Measurements from ENCODE around the gene ST3GAL3. TPM values are rescaled to one million over a fixed set of nuclear protein-coding genes. Genes with fewer than 3 reads are reported as not detected.

ST3GAL3 gene
- total RNA-seq, 1 donor from 2014 or later = 11.4 TPM

- no peak overlapping the region for H3K27ac Mint-ChIP-seq (ENCODE audit: unreplicated experiment)
- FAIRE-seq = no peak
- no peaks in the 10 kb centered on the region for H3K36me3 Mint-ChIP-seq (ENCODE audit: low read depth, unreplicated experiment)
- no peak for TF ChIP-seq EZH2 (IDR thresholded peaks at IDR 0.05; ENCODE audit: insufficient read depth, low read length)
- no peak for TF ChIP-seq CTCF (IDR thresholded peaks at IDR 0.05; ENCODE audit: insufficient read depth, low read depth, low read length)
- no peak overlapping the region for H3K27ac ChIP-seq (ENCODE audit: low read depth, low read length)
- H3K4me1 ChIP-seq (ENCODE audit: insufficient read depth, low read length) = peaks cover 10% of the 10 kb centered on the region
- H3K4me3 Mint-ChIP-seq (ENCODE audit: unreplicated experiment) = no peak overlapping the region
- H3K9me3 ChIP-seq (ENCODE audit: insufficient read depth, low read depth, low read length) = no peaks in the 10 kb centered on the region
- no peaks in the 10 kb centered on the region for H3K27me3 Mint-ChIP-seq (ENCODE audit: low read depth, unreplicated experiment)
- no peak overlapping the region for H3K4me3 ChIP-seq (ENCODE audit: insufficient read depth, low read depth, low read length)
- H3K27me3 ChIP-seq (ENCODE audit: insufficient read depth, low read length) = no peaks in the 10 kb centered on the region
- H3K36me3 ChIP-seq (ENCODE audit: insufficient read depth, low read length) = no peaks in the 10 kb centered on the region
- H2AFZ ChIP-seq (ENCODE audit: low read depth, low read length) = no peak overlapping the region
- no peak overlapping the region for H3K4me2 ChIP-seq (ENCODE audit: low read length)
- H3K79me2 ChIP-seq (ENCODE audit: insufficient read depth, low read length) = no peaks in the 10 kb centered on the region
- DNase-seq (ENCODE audit: low read depth) = no peak
- H4K20me1 ChIP-seq (ENCODE audit: insufficient read depth, low read length) = peaks cover 33% of the 10 kb centered on the region
- H3K9ac ChIP-seq (ENCODE audit: low read length) = no peak overlapping the region
- H3K4me1 Mint-ChIP-seq (ENCODE audit: low read depth, unreplicated experiment) = no peaks in the 10 kb centered on the region
- no peaks in the 10 kb centered on the region for H3K9me3 Mint-ChIP-seq (ENCODE audit: unreplicated experiment)
Observed at GRCh38 chr1:43874716-43875115, 167.4 kb downstream of the ST3GAL3 start.

- Histone ChIP-seq H3K9ac (ENCODE audit: low read length) (no peak overlapping the region), H3K27me3 (ENCODE audit: insufficient read depth, low read length) (no peaks in the 10 kb centered on the region), H3K4me3 (ENCODE audit: insufficient read depth, low read depth, low read length) (no peak overlapping the region), H3K4me1 (ENCODE audit: insufficient read depth, low read length) (peaks cover 11% of the 10 kb centered on the region), H2AFZ (ENCODE audit: low read depth, low read length) (no peak overlapping the region), H3K79me2 (ENCODE audit: insufficient read depth, low read length) (no peaks in the 10 kb centered on the region), H4K20me1 (ENCODE audit: insufficient read depth, low read length) (peaks cover 34% of the 10 kb centered on the region), H3K4me2 (ENCODE audit: low read length) (no peak overlapping the region), H3K9me3 (ENCODE audit: insufficient read depth, low read depth, low read length) (no peaks in the 10 kb centered on the region), H3K27ac (ENCODE audit: low read depth, low read length) (no peak overlapping the region), H3K36me3 (ENCODE audit: insufficient read depth, low read length) (no peaks in the 10 kb centered on the region)
- no peak for DNase-seq (ENCODE audit: low read depth)
- H3K36me3 Mint-ChIP-seq (ENCODE audit: low read depth, unreplicated experiment) = no peaks in the 10 kb centered on the region
- no peaks in the 10 kb centered on the region for H3K9me3 Mint-ChIP-seq (ENCODE audit: unreplicated experiment)
- TF ChIP-seq EZH2 (IDR thresholded peaks at IDR 0.05; ENCODE audit: insufficient read depth, low read length) (no peak), CTCF (IDR thresholded peaks at IDR 0.05; ENCODE audit: insufficient read depth, low read depth, low read length) (no peak)
- H3K27me3 Mint-ChIP-seq (ENCODE audit: low read depth, unreplicated experiment) = no peaks in the 10 kb centered on the region
- no peak overlapping the region for H3K4me3 Mint-ChIP-seq (ENCODE audit: unreplicated experiment)
- no peak overlapping the region for H3K27ac Mint-ChIP-seq (ENCODE audit: unreplicated experiment)
- H3K4me1 Mint-ChIP-seq (ENCODE audit: low read depth, unreplicated experiment) = no peaks in the 10 kb centered on the region
- no peak for FAIRE-seq
Observed at GRCh38 chr1:43875331-43875730, 168.0 kb downstream of the ST3GAL3 start.

- H3K4me1 Mint-ChIP-seq (ENCODE audit: low read depth, unreplicated experiment) = no peaks in the 10 kb centered on the region
- no peak overlapping the region for H3K4me2 ChIP-seq (ENCODE audit: low read length)
- peaks cover 11% of the 10 kb centered on the region for H3K4me1 ChIP-seq (ENCODE audit: insufficient read depth, low read length)
- H3K27me3 ChIP-seq (ENCODE audit: insufficient read depth, low read length) = no peaks in the 10 kb centered on the region
- H4K20me1 ChIP-seq (ENCODE audit: insufficient read depth, low read length) = peaks cover 30% of the 10 kb centered on the region
- no peak overlapping the region for H3K27ac Mint-ChIP-seq (ENCODE audit: unreplicated experiment)
- no peaks in the 10 kb centered on the region for H3K36me3 ChIP-seq (ENCODE audit: insufficient read depth, low read length)
- no peak overlapping the region for H3K27ac ChIP-seq (ENCODE audit: low read depth, low read length)
- no peak overlapping the region for H2AFZ ChIP-seq (ENCODE audit: low read depth, low read length)
- H3K79me2 ChIP-seq (ENCODE audit: insufficient read depth, low read length) = no peaks in the 10 kb centered on the region
- DNase-seq (ENCODE audit: low read depth) (no peak), FAIRE-seq (no peak)
- H3K4me3 ChIP-seq (ENCODE audit: insufficient read depth, low read depth, low read length) = no peak overlapping the region
- no peaks in the 10 kb centered on the region for H3K9me3 ChIP-seq (ENCODE audit: insufficient read depth, low read depth, low read length)
- no peaks in the 10 kb centered on the region for H3K27me3 Mint-ChIP-seq (ENCODE audit: low read depth, unreplicated experiment)
- H3K9ac ChIP-seq (ENCODE audit: low read length) = no peak overlapping the region
- TF ChIP-seq CTCF (IDR thresholded peaks at IDR 0.05; ENCODE audit: insufficient read depth, low read depth, low read length) (no peak), EZH2 (IDR thresholded peaks at IDR 0.05; ENCODE audit: insufficient read depth, low read length) (no peak)
- no peak overlapping the region for H3K4me3 Mint-ChIP-seq (ENCODE audit: unreplicated experiment)
- H3K9me3 Mint-ChIP-seq (ENCODE audit: unreplicated experiment) = no peaks in the 10 kb centered on the region
- H3K36me3 Mint-ChIP-seq (ENCODE audit: low read depth, unreplicated experiment) = no peaks in the 10 kb centered on the region
Observed at GRCh38 chr1:43877101-43877500, 169.8 kb downstream of the ST3GAL3 start.

Data from astrocyte (in vitro differentiated cells and primary cell).